ENCODE data around the gene CLDN19.
"Not testable (repeated sequence)": the region's sequence is repeated elsewhere in the genome, so short reads cannot be mapped to it uniquely, and the experiment has no call there.

The CLDN19 gene

GRCh38 chr1:42731585-42731984, 8.5 kb downstream of the CLDN19 start:
- H3K4me1 ChIP-seq (ENCODE audit: insufficient read depth, low read length, poor library complexity, severe bottlenecking) = peaks cover under 1% of the 10 kb centered on the region
- no peaks in the 10 kb centered on the region for H3F3A ChIP-seq (ENCODE audit: low read depth)
- H3K79me2 ChIP-seq (ENCODE audit: insufficient read depth, low read length) = no peaks in the 10 kb centered on the region
- no peaks in the 10 kb centered on the region for H3K9me3 ChIP-seq (ENCODE audit: insufficient read depth, low read depth, low read length)
- H3K36me3 ChIP-seq (ENCODE audit: insufficient read depth, low read length) = no peaks in the 10 kb centered on the region
- no peak overlapping the region for H3K4me3 ChIP-seq (ENCODE audit: low read length, poor library complexity, severe bottlenecking)
- H3K9me2 ChIP-seq (replicated peaks; ENCODE audit: low read depth, low read length) = no peaks in the 10 kb centered on the region
- no peaks in the 10 kb centered on the region for H4K20me1 ChIP-seq (ENCODE audit: insufficient read depth, low read length, poor library complexity, severe bottlenecking)
- H3K9ac ChIP-seq (ENCODE audit: low read depth, low read length, poor library complexity, severe bottlenecking) = no peak overlapping the region
- no peak overlapping the region for H2AFZ ChIP-seq (ENCODE audit: low read length)
- no peak overlapping the region for H3K4me2 ChIP-seq (ENCODE audit: low read depth, low read length, poor library complexity, severe bottlenecking)
- TF ChIP-seq CTCF (conservative IDR thresholded peaks at IDR 0.05; ENCODE audit: low read length) = no peak
- no peak for TF ChIP-seq EZH2phosphoT487 (IDR thresholded peaks at IDR 0.05; ENCODE audit: borderline replicate concordance)
- H3K27me3 ChIP-seq (ENCODE audit: insufficient read depth, low read length, poor library complexity, severe bottlenecking) = no peaks in the 10 kb centered on the region

GRCh38 chr1:42730988-42731387, 9.0 kb downstream of the CLDN19 start:
- TF ChIP-seq EZH2phosphoT487 (IDR thresholded peaks at IDR 0.05; ENCODE audit: borderline replicate concordance) (no peak), CTCF (conservative IDR thresholded peaks at IDR 0.05; ENCODE audit: low read length) (peak; percentile 53)
- no peaks in the 10 kb centered on the region for H3K36me3 ChIP-seq (ENCODE audit: insufficient read depth, low read length)
- no peak overlapping the region for H3K4me2 ChIP-seq (ENCODE audit: low read depth, low read length, poor library complexity, severe bottlenecking)
- no peak overlapping the region for H3K4me3 ChIP-seq (ENCODE audit: low read length, poor library complexity, severe bottlenecking)
- H3F3A ChIP-seq (ENCODE audit: low read depth) = no peaks in the 10 kb centered on the region
- no peaks in the 10 kb centered on the region for H3K9me2 ChIP-seq (replicated peaks; ENCODE audit: low read depth, low read length)
- H3K27me3 ChIP-seq (ENCODE audit: insufficient read depth, low read length, poor library complexity, severe bottlenecking) = no peaks in the 10 kb centered on the region
- no peaks in the 10 kb centered on the region for H3K9me3 ChIP-seq (ENCODE audit: insufficient read depth, low read depth, low read length)
- no peaks in the 10 kb centered on the region for H3K4me1 ChIP-seq (ENCODE audit: insufficient read depth, low read length, poor library complexity, severe bottlenecking)
- no peak overlapping the region for H2AFZ ChIP-seq (ENCODE audit: low read length)
- H4K20me1 ChIP-seq (ENCODE audit: insufficient read depth, low read length, poor library complexity, severe bottlenecking) = no peaks in the 10 kb centered on the region
- no peaks in the 10 kb centered on the region for H3K79me2 ChIP-seq (ENCODE audit: insufficient read depth, low read length)
- no peak overlapping the region for H3K9ac ChIP-seq (ENCODE audit: low read depth, low read length, poor library complexity, severe bottlenecking)

- Histone ChIP-seq H3K9ac (ENCODE audit: low read depth, low read length, poor library complexity, severe bottlenecking) (no peak overlapping the region), H3K4me2 (ENCODE audit: low read depth, low read length, poor library complexity, severe bottlenecking) (no peak overlapping the region), H3K27me3 (ENCODE audit: insufficient read depth, low read length, poor library complexity, severe bottlenecking) (no peaks in the 10 kb centered on the region), H3K79me2 (ENCODE audit: insufficient read depth, low read length) (no peaks in the 10 kb centered on the region), H3F3A (ENCODE audit: low read depth) (no peaks in the 10 kb centered on the region), H3K9me2 (replicated peaks; ENCODE audit: low read depth, low read length) (no peaks in the 10 kb centered on the region), H4K20me1 (ENCODE audit: insufficient read depth, low read length, poor library complexity, severe bottlenecking) (no peaks in the 10 kb centered on the region), H3K4me1 (ENCODE audit: insufficient read depth, low read length, poor library complexity, severe bottlenecking) (no peaks in the 10 kb centered on the region), H2AFZ (ENCODE audit: low read length) (no peak overlapping the region), H3K9me3 (ENCODE audit: insufficient read depth, low read depth, low read length) (no peaks in the 10 kb centered on the region), H3K4me3 (ENCODE audit: low read length, poor library complexity, severe bottlenecking) (no peak overlapping the region), H3K36me3 (ENCODE audit: insufficient read depth, low read length) (no peaks in the 10 kb centered on the region)
- TF ChIP-seq EZH2phosphoT487 (IDR thresholded peaks at IDR 0.05; ENCODE audit: borderline replicate concordance) (no peak), CTCF (conservative IDR thresholded peaks at IDR 0.05; ENCODE audit: low read length) (no peak)
These were observed 10.0 kb downstream of the CLDN19 start for GRCh38 chr1:42730002-42730401.

- not testable (repeated sequence) for H3K9me2 ChIP-seq (replicated peaks; ENCODE audit: low read depth, low read length); H3F3A ChIP-seq (ENCODE audit: low read depth); H3K4me1 ChIP-seq (ENCODE audit: insufficient read depth, low read length, poor library complexity, severe bottlenecking)
These were observed 14.2 kb downstream of the CLDN19 start for GRCh38 chr1:42725820-42726219.

More at GRCh38 chr1:42725820-42726219, 14.2 kb downstream of the CLDN19 start:
- not testable (repeated sequence) for H4K20me1 ChIP-seq (ENCODE audit: insufficient read depth, low read length, poor library complexity, severe bottlenecking); H3K79me2 ChIP-seq (ENCODE audit: insufficient read depth, low read length); H3K4me2 ChIP-seq (ENCODE audit: low read depth, low read length, poor library complexity, severe bottlenecking); H3K9me3 ChIP-seq (ENCODE audit: insufficient read depth, low read depth, low read length); H3K9ac ChIP-seq (ENCODE audit: low read depth, low read length, poor library complexity, severe bottlenecking); H3K27me3 ChIP-seq (ENCODE audit: insufficient read depth, low read length, poor library complexity, severe bottlenecking); H3K4me3 ChIP-seq (ENCODE audit: low read length, poor library complexity, severe bottlenecking); H3K36me3 ChIP-seq (ENCODE audit: insufficient read depth, low read length); H2AFZ ChIP-seq (ENCODE audit: low read length)
